SKM-1 treated with dmso at 0.1 percent for 144 hours (cell line): ENCODE results near the gene CIAO2B.

ENCODE experiments used
- DNase-seq: peaks from one replicate; lab custom pipeline; 2025; ENCODE audit not compliant: unreplicated experiment; lab: John Stamatoyannopoulos, UW

The CIAO2B gene

DNA sequence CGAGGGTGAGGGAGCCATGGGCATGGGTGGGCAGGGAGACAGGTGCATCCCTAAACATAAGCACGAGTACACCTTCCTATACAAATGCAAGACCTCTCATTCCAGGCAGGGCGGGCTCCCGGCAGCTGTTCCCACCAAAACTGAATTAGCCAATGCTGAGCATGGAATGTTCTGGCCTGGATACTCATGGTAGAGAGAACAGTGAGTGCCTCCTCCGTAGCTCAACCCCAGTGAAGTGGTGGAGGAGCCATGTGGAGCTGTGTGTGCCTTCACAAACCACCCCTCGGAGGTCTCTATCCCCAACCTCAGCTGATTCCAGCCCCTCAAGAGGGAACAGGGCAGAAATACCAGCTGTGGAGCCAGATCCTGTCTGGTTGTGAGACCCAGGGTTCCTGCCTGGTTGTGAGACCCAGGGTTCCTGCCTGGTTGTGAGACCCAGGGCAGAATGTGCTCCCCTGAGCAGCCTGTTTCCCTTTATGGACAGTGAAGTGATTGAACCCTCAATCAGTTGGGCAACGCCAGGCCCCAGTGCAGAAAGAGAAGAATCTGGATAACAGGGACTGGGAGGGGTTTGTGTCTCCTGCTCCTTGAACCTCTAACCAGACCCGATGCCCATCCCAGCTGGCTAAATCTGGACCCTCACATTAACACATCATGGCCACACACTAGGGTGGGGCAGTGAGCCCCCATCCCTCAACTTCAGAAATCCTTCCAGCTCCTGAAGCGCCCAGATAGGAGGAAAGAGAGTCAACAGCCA, 13.1 kb downstream of the CIAO2B start:
- no peak for DNase-seq

DNA sequence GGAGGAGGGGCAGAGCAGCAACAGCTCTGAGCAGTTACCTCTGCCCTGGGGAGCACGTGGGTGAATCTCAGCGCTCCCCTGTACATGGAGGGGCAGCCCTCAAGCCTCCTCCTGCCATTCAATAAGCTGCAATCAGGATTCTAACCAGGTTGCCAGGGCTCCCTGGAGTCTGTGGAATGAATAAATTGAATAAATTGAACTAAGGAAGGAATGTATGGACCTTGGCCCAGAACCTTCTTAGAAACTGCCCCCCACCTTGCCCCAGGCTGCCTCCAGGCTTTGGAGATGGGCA, 14.0 kb downstream of the CIAO2B start:
- DNase-seq: no peak

DNA sequence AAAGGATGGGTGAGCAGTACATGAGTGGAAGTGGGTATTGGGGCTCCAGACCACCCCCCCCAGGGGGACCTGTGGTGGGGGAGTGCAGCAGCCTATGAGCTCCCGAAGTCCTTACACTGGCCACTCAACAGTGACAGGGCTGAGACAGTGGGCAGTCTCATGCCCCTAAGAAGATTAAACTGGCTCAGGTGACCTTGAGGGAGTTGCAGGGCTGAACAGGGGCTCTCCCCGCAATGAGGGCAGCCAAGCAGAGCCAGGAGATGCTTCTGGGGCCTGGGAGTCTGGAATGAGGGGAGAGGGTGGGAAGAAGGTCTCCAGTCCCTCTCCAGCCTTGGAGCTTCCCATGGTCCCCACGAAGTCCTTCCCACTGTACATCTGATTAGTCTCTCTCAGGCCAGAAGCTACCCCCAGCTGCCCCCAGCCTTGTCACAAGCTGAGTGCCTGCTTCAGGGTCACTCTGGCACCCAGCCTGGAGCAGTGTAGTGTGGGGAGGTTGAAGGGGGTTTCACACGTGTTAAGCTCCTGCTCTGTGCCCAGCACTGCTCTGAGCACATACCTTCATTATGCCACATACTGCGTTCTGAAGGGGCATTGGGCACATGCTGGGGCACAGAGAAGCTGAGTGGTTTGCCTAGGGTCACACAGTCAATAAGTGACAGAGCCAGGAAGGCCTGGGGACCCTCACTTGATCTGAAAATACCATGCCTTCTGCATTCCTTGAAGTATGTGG, 14.5 kb downstream of the CIAO2B start:
- DNase-seq: no peak

DNA sequence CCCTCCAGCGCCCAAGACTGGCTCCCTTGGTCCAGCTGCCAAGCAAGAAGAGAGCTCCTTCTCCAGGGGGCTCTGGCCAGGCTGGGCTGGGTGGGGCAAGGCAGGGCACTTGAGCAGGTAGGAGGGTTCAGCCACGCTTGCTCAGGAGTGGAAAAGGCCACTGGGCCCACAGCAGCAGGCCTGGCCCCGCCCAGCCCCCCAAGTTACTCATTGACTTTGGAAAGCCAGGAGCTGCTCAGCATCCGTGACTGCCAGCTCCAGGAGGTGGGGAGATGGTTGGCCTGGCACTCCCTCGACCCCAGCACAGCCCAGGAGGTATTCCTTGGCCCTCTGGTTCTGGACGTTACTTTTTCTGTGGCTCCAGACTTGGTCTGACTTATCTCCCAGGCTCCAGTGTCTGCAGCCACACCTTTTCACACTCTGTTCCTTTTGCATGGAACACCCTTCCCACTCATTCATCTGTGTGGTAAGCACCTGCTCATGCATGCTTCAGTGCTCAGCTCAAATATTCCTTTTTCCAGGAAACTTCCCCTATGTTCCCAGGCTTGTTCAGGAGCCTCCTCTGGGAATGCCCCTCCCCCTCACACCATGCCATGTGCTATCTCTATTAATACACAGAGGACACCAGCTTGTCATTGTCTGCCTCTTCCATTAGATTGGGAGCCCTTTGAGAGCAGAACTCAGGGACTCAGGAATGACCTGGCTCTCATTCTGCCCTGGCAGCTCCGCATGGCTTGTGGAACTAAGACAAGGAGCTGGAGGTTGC, 15.2 kb downstream of the CIAO2B start, which contains the start of gene CDH16:
Gene CDH16, minus strand, starts transcription at position 83 of the 766 bp plus-strand sequence. CDS start 820 bp downstream, outside the sequence.
- no peak for DNase-seq

DNA sequence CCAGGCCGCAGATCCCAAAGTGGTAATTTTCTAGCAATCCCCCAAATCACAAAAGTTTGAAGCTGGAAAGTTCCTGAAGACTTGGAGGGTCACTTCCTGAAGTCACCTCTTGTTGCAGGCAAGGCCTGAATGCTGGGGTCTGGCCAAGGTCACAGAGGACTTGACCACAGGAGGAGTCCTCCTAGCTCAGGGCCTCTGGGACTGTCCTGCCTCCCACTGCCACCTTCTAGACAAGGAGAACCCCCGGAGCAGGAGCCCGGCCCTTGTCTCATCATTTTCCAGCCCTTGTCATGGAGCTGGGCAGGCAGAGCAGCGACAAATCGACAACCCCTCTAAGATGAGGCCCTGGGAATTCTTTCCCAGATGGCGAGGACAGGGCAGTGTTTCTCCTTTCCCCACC, 15.8 kb downstream of the CIAO2B start:
- no peak for DNase-seq

DNA sequence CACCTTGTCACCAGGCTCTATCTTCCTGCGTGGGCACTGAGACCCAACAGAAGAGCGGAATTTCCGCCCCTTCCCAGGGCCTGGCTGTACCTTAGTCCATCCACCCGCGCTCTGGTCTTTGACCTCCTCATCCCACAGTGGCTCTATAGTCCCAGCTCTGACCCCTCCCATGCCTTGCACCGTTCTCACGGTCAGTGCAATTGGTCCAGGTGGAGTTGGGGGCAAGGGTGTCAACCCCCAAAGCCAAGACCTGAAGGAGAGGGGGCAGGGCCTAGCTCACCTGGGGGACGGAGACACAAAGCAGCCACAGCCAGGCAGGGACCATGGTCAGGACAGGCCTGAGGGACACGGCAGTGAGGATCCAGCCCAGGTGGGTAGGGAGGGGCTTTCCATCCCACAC, 16.5 kb downstream of the CIAO2B start:
- no peak for DNase-seq

DNA sequence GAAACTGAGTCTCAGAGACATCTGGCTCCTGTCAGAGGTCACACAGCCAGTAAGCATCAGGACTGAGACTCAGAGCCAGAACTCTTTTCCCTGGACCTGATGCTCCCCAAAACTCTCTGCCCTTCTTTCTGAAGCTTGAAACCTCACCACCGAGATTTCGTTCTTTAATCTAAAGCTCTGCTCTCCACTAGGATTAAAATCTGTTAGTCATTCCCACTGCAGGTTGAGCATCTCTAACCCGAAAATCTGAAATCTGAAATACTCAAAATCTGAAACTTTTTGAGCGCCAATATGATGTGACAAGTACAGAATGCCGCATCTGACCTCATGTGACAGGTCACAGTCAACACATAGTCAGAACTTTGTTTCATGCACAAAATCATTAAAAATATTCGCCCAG, 17.7 kb downstream of the CIAO2B start:
- DNase-seq: no peak

DNA sequence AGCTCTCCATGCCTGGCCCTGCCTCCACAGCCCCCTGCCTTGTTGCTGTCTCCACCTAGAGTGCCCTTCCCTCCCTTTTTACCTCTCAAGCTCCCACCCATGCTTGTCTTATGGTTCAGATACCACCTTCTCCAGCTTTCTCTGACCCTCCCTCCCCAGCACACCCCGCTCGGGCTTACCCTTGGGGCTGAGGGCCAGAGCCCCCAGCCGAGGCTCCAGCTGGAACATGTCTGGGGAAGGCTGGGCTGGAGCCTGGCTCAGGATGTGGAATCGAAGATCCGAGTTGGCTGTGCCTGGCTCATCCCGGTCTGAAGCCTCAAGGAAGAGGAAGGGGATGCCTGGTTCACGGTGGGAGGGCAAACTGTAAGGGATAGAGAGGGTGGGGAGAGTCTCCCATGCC, 19.2 kb downstream of the CIAO2B start:
- DNase-seq: no peak

DNA sequence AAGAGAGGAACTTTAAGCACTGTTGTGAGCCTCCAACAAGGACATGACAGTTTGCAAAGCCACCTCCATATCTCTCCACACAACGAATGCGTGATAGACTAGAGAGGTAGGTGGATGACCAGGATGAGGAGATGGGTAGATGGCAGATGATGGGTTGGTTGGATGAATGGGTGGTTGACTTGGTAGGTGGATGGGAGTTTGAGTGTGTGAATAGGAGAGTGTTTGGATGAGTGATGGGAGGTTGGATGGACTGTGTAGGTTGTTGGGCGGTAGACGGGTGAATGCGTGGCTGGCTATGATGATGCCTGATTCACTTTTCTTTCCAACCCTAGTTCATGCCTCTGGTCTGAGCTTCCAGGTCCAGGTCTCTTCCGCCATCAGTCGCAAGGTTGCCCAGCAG, 19.7 kb downstream of the CIAO2B start:
- DNase-seq: no peak

DNA sequence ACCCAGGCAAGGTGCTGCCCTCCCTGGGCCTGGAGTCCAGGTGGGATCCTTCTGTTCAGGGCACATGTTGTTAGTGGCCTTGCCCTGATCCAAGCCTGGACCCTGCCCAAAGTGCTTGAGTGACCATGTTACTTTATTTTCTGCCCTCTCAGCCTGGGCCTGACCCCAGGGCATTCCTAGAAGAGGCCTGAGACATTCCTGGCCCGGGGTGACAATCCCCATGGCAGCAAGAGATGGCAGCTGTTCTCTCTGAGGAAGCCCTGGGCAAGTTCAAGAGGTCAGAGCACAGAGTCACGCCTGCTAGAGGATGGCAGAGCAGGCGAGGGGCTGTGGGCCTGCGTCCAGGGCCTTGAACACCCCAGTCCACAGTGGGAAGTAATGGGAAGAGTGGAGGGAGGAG, 20.5 kb downstream of the CIAO2B start:
- DNase-seq: no peak

DNA sequence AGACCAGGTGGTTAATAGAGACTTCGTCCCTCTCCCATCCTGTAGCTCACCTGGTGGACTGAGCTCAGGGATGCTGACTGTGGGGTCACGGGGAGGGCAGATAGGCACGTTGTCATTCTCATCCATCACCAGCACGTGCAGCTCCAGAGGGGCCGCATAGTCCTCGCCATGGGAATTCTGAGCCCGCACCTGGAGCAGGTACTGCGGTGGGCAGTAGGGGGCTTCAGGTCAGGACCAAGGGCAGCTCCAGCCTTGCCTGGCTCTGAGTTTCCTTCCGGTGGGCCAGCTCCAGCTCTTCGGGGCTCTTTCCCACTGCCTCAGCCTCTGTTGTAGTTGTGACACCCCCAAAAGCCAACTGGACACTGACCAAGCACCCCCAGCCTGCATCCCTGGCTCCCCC, 21.1 kb downstream of the CIAO2B start:
- no peak for DNase-seq

DNA sequence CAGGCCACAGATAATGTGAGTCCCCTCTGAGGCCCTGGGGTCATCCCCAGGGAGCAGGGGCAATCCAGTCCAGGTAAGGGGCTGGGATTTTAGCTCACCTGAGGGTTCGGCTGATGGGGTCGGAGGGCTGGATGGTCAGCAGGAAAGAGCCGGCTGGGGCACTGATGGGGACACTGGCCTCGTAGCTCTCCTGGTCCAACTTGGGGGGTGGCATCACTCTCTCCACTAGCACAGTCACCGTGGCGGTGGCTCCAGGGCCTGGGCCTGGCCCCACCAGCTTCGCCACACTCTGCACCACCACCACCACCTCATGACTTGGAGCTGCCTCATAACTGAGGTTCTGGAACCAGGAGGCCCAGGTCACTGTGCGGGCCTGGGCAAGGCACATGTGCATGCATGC, 22.4 kb downstream of the CIAO2B start:
- DNase-seq: no peak

DNA sequence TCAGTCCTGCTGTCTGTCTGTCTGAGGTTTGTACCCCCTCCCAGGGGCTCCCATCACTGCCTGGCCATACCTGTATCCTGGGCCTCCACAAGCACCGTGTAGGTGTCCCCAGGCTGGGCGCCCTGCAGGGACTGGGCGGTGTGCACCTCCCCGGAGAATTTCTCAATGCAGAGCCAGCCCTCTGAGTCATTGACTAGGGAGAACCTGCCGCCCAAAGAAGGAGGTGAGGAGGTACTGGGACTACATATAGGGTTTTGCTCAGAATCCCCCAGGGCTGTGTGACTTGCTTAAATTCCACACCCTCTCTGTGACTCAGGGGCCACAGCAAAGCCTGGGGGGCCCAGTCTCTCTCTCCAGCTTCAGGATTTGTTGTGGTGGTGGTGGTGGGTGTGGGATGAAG, 23.1 kb downstream of the CIAO2B start:
- no peak for DNase-seq

DNA sequence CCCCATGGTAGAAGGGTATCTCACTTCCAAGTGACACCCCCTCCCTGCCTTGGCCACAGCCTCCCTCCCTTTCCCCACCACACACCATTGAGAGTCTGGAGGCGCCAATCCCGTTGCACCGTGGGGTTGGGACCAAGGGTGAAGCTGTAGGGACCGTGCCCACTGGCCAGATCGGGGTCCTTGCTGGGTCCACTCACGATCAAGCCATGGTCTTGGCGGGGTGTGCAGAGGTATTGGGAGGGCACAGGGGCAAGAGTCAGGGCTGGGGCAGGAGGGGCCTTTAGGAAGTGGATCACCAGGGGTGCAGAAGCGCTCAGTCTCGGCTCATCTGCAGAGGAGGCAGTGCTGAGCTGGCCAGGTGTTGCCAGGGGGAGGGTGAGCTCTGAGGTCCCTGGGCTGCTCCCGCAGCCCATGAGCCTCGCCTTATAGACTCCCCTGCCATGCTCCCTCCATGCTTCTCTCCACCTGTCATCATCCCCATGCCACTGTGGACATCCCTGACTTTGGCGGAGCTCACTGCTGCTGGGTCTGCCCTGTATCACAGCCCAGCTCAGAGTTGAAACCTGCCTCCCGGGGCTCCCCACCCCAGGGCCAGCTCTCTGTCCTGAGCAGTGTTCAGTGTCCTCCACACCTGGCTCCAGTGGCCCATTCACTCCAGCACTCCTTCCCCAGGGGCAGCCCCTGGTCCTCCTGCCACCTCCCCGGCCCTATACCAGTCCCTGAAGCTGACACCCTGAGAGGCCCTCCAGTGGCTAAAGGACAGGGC, 23.8 kb downstream of the CIAO2B start:
- no peak for DNase-seq

DNA sequence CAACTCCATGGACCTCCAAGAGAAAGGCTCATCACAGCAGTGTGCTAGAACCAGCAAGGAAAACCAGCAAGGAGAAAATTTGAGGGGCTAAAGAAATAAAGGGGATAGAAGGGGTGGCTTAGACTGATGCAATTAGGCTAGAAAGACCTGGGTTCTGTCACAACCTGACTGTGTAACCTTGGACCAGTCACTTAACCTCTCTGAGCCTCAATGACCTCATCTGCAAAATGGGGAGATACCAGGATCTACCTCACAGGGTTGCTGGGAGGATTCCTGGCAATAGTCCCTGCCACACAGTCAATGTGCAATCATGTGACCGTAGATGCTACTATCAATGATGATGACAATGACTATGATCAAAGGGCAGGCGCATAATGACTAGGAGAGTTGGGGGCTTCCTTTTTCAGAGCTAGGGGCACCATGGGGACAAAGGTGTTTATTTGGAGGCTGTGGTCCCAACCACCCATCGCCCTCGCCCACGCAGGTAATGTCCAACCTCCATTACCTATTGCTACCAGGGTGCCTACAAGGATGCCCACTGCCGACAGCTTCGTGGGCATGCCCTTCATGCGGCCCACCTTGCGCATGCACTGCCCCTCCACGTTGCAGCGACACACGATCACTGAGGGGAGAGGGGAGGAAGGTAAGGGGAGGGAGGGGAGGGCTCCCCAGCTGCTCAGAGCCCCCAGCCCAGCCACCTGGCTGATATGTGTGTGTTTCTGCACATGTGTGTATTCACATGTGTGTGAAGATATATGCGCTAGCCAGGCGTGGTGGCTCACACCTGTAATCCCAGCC, 25.2 kb downstream of the CIAO2B start:
- DNase-seq: no peak

DNA sequence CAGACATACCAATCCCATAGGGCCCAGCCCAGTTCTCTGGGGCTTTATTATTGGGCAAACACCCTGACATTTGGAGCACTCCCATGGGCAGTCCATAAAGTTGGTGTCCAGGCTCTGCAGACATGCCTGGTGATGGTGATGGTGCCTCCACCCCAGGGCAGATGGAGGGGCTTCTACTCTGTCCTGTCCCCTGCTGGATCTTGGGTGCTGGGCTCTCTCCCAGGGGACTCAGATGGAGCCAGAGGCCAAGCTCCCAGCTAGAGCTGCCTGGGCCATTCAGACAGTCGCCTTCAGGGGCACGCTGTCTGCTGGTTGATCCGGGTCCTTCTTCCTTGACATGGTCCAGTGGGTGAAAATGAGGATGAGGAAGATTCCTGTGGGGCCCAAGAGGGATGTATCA, 26.1 kb downstream of the CIAO2B start:
- DNase-seq: no peak

DNA sequence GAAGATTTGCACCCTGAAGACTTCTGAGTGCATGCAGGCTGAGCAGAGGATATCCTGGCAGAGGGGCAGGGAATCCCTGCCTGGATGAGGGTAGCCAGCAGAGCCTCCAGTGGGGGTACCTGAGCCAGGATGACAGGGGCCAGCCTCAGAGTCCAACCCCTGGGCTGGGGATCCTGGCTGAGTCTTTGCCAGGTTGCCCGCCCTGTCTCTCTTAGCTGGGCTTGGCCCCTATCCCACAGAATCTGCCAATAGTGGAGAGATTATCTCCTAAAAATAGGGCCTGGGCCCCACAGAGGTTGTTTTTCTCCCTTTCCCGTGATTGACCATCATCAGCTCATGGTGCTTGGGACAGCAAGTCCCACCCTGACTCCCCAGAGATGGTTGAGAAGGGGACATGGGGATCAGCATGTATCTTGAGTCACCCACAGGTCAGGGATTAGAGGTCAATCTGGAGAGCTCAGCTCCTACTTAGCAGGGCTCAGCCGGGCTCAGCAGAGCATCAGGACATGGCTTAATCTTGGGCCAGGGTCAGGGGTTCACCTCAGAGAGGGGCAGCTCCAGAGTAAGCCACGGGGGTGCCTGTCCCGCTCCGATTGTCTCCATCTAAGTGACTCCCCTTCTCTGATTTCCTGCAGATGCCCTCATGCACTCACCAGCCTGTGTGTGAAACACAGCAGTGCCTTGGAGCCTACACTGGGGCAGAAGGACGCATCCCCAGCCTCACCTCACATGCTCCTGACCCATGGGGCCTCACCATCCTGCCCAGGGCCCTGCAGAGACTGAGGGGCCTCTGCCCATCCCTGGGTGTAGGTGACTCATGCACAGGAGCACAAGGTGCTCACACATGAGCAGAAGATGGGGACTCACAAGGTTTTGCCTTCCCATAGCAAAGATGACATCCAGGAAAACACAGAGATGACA, 27.0 kb downstream of the CIAO2B start:
- DNase-seq: no peak

DNA sequence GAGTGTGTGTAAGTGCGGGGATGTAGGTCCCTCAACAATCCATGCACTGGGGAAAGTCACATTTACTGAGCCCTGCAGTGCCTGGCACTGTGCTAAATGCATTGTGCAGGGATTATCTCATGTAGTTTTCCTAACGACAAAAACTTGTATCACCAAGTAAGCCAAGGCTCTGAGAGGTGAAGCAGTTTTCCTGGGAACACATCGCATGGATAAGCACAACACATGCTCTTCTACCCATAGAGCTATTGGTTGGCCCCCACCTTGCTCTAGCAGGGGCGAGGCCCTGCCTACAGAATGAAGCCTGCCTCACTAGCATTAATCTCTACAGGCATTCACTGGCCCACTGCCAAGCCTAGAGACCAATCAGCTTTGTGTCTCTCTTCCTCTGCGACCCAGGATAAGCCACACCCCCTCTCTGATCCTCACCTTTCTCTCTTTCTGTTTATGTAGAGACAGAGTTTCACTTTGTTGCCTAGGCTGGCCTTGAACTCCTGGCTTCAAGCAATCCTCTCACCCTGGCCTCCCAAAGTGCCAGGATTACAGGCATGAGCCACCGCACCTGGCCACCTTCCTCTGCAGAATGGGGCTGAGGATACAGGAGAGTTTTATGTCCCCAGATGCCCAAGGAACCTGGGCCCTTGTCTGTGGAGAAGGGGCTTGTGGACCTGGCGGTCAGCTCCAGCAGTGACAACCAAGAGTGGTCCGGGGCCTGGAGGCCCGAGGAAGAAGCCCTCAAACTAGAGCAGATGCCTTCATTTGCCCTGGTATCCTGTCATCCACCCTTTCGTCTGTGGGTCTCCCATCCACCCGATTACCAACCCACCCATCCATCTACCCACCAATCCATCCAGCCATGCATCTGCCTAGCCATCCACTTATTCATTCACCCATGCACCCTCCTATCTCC, 28.3 kb downstream of the CIAO2B start:
- no peak for DNase-seq
